Measurements from ENCODE around the gene ZNF786. TPM values are rescaled to one million over a fixed set of nuclear protein-coding genes. Genes with fewer than 3 reads are reported as not detected.

ZNF786 gene
- polyA plus RNA-seq, 3 donors: 1.5 to 1.9 (median 1.7) TPM

Other genes with a start within 250 kb of the ZNF786 start
- gene EZH2, start 206.4 kb downstream of the ZNF786 start, polyA plus RNA-seq: 1 to 10 TPM; 1.8 to 2.9 (median 2.0) TPM
- 10 to 100 TPM; 27.3 to 63.6 (median 49.0) TPM for gene PDIA4, start 62.2 kb downstream of the ZNF786 start, polyA plus RNA-seq
- 1 to 10 TPM in 1 of 3 donors, under 1 TPM in 2; 0.56 to 1.3 (median 0.79) TPM for gene ZNF425, start 35.6 kb upstream of the ZNF786 start, polyA plus RNA-seq
- 1 to 10 TPM; 2.3 to 4.2 (median 2.5) TPM for gene ZNF398, start 56.7 kb upstream of the ZNF786 start, polyA plus RNA-seq
- 10 to 100 TPM in 1 of 3 donors, 1 to 10 TPM in 2; 7.1 to 12.9 (median 9.3) TPM for gene ZNF282, start 104.8 kb upstream of the ZNF786 start, polyA plus RNA-seq
- gene ZNF212, start 148.9 kb upstream of the ZNF786 start, polyA plus RNA-seq: 1 to 10 TPM; 3.3 to 8.2 (median 4.7) TPM
- 1 to 10 TPM; 5.5 to 8.6 (median 7.9) TPM for gene ZNF783, start 171.5 kb upstream of the ZNF786 start, polyA plus RNA-seq

Data from adipose tissue (tissue), 3 donors.